Thyroid gland (tissue), 4 donors: Measurements from ENCODE around the gene FYB1.

ENCODE experiments used
- POLR2A ChIP-seq, 2 donors: fragments of 450-650 bp; IDR thresholded peaks; one replicate each; pipeline ENCODE4 v1.6.1; 2017; ENCODE audit warnings: antibody characterized with exemption in 2 of 2, mild to moderate bottlenecking in 2 of 2, moderate library complexity in 1 of 2
- TF ChIP-seq, protein P1 (sequence below), 6 experiments: fragments of 200-600 bp in 3 of 6; fragments of 450-650 bp in 3 of 6; sonication (generic) in 3 of 6; IDR thresholded peaks; one replicate each; pipeline ENCODE4 v1.5.1; 2016 to 2019; ENCODE audit warnings: antibody characterized with exemption in 6 of 6, mild to moderate bottlenecking in 2 of 6, inconsistent platforms in 1 of 6, moderate library complexity in 1 of 6

DNA sequence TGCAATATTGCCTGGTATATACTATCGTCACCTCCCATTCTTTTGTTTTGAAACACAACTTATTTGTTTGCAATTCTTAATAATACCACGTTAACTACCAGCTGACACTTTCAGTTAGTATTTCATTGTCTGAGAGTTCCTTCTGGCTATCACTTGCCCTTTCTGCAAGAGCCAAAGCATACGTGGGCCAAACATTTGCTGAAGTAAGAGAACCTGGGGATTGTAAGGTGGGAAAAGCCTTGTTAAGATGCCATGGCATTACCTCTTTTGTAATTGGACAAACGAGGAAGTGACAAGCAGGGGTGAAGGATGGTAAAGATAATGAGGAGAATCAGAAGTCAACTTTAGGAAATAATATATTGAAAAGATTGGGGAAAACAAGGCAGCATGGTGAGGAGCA, 47.7 kb downstream of the FYB1 start:
- TF ChIP-seq, protein P1, sequence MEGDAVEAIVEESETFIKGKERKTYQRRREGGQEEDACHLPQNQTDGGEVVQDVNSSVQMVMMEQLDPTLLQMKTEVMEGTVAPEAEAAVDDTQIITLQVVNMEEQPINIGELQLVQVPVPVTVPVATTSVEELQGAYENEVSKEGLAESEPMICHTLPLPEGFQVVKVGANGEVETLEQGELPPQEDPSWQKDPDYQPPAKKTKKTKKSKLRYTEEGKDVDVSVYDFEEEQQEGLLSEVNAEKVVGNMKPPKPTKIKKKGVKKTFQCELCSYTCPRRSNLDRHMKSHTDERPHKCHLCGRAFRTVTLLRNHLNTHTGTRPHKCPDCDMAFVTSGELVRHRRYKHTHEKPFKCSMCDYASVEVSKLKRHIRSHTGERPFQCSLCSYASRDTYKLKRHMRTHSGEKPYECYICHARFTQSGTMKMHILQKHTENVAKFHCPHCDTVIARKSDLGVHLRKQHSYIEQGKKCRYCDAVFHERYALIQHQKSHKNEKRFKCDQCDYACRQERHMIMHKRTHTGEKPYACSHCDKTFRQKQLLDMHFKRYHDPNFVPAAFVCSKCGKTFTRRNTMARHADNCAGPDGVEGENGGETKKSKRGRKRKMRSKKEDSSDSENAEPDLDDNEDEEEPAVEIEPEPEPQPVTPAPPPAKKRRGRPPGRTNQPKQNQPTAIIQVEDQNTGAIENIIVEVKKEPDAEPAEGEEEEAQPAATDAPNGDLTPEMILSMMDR (IDR thresholded peaks at IDR 0.05): no peak
- no peak for TF ChIP-seq POLR2A (IDR thresholded peaks at IDR 0.05)
